ENCODE measurements around the gene BICC1.
A peak's percentile ranks its signal among the peaks of the same experiment; 100 is the strongest.
"Not testable (repeated sequence)": the region's sequence is repeated elsewhere in the genome, so short reads cannot be mapped to it uniquely, and the experiment has no call there.

BICC1 gene

GRCh38 chr10:58567652-58568051 is 55.0 kb downstream of the BICC1 start:
- DNase-seq: no peak

GRCh38 chr10:58568428-58568935 is 55.8 kb downstream of the BICC1 start:
- DNase-seq: no peak

- DNase-seq: no peak
Measured at GRCh38 chr10:58570307-58570723, 57.6 kb downstream of the BICC1 start.

GRCh38 chr10:58570979-58571378 is 58.3 kb downstream of the BICC1 start:
- DNase-seq: no peak

- no peak for DNase-seq
Measured at GRCh38 chr10:58573144-58573543, 60.5 kb downstream of the BICC1 start.

GRCh38 chr10:58574058-58574457 is 61.4 kb downstream of the BICC1 start:
- DNase-seq: no peak

- peak; percentile 27 to 47 for DNase-seq
Measured at GRCh38 chr10:58575491-58575890, 62.8 kb downstream of the BICC1 start.

GRCh38 chr10:58576751-58577436 is 64.2 kb downstream of the BICC1 start:
- DNase-seq: peak; percentile 0 to 60

GRCh38 chr10:58577437-58577777 is 64.7 kb downstream of the BICC1 start:
- no peak for DNase-seq

GRCh38 chr10:58578366-58578765 is 65.7 kb downstream of the BICC1 start:
- DNase-seq: no peak

GRCh38 chr10:58579011-58579655 is 66.5 kb downstream of the BICC1 start:
- no peak for DNase-seq

- no peak for DNase-seq
Measured at GRCh38 chr10:58582045-58582444, 69.4 kb downstream of the BICC1 start.

GRCh38 chr10:58585435-58585834 is 72.8 kb downstream of the BICC1 start:
- no peak for DNase-seq

GRCh38 chr10:58586282-58587245 is 73.9 kb downstream of the BICC1 start:
- no peak for DNase-seq

GRCh38 chr10:58587676-58588075 is 75.0 kb downstream of the BICC1 start:
- DNase-seq: no peak

GRCh38 chr10:58588673-58589265 is 76.1 kb downstream of the BICC1 start:
- no peak for DNase-seq

- no peak for DNase-seq
Measured at GRCh38 chr10:58590152-58590840, 77.6 kb downstream of the BICC1 start.

- DNase-seq: no peak
Measured at GRCh38 chr10:58590924-58591323, 78.3 kb downstream of the BICC1 start.

- DNase-seq: no peak
Measured at GRCh38 chr10:58593008-58593407, 80.3 kb downstream of the BICC1 start.

- DNase-seq: not testable (repeated sequence)
Measured at GRCh38 chr10:58597211-58597610, 84.5 kb downstream of the BICC1 start.

GRCh38 chr10:58599927-58600553 is 87.4 kb downstream of the BICC1 start:
- DNase-seq: no peak

- no peak for DNase-seq
Measured at GRCh38 chr10:58608351-58608750, 95.7 kb downstream of the BICC1 start.
